ENCODE results near the gene SLC52A1. TPM values are rescaled to one million over a fixed set of nuclear protein-coding genes. Genes with fewer than 3 reads are reported as not detected.

The SLC52A1 gene
- total RNA-seq, 2 donors from 2014 or later, result not detected

DNA sequence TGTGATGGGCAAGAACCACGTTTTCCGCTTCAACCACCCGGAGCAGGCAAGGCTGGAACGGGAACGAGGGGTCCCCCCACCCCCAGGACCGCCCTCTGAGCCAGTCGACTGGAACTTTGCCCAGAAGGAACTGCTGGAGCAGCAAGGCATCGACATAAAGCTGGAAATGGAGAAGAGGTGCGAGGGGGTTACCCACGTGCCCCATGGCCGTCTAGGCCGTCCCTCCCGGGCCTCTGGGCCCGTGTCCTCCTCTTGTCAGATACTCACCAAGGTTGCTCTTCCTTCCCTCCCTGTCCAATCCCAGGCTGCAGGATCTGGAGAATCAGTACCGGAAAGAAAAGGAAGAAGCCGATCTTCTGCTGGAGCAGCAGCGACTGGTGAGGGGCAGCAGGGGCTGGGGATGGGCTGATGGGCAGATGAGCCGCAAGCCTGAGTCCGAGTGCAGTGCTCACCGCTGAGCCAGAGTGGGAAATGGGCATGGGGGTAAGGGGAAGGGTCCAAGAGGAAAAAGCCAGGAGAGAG lies 14.7 kb downstream of the SLC52A1 start:
- peaks cover 89% of the 10 kb centered on the region for H3K36me3 ChIP-seq
- H3K4me3 ChIP-seq, result no peak overlapping the region
- H3K27ac ChIP-seq, result no peak overlapping the region
- no peak for DNase-seq (ENCODE audit: low spot score)
- TF ChIP-seq CTCF (IDR thresholded peaks at IDR 0.05), result no peak
- H3K9me3 ChIP-seq, result no peaks in the 10 kb centered on the region
- no peaks in the 10 kb centered on the region for H3K27me3 ChIP-seq
- H3K4me1 ChIP-seq, result no peaks in the 10 kb centered on the region

DNA sequence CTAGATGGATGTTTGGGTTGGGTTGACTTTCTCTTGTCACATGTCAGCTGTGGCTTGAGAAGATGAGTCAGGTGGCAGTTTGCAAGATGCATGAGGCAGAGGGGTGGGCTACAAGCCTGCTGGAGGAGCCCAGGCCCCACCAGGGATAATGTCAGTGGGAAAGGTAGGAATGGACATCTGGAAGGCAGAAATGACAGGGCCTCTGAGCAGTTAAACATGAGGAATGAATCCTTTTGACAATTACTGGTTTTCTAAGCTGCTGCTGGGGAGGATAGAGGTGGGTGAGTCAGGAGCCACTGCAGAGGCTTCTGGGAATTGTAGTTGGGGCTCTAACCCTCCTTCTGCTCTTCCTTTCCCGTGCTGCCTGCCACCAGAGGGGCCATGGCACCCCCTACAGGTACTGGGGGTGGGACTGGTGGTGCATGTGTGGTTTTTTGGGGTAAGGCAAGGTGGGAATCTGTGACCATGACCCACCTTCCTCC lies 15.7 kb downstream of the SLC52A1 start:
- Histone ChIP-seq H3K27ac (no peak overlapping the region), H3K4me1 (no peaks in the 10 kb centered on the region), H3K4me3 (no peak overlapping the region), H3K36me3 (peaks cover 96% of the 10 kb centered on the region), H3K27me3 (no peaks in the 10 kb centered on the region), H3K9me3 (no peaks in the 10 kb centered on the region)
- TF ChIP-seq CTCF (IDR thresholded peaks at IDR 0.05), result no peak
- no peak for DNase-seq (ENCODE audit: low spot score)

DNA sequence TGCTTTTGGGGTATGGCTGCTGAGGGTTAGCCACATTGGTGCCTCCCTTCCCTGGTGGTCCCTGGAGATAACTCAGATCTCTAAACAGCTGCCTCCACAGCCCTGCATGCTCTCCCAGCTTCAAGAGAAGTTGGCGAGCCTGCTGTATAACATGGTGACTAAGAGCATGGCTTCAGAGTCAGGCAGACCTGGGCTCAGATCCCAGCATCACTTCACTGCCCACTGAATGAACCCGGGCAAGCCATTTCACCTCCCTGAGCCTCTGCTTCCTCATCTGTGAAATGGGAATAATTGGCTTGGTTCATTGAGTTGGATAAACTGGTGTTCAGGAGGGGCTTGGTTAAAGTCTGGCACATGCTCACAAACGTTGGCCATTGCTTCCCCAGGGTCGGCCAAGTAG lies 20.9 kb downstream of the SLC52A1 start:
- DNase-seq (ENCODE audit: low spot score), result no peak
- H3K27me3 ChIP-seq, result no peaks in the 10 kb centered on the region
- TF ChIP-seq CTCF (IDR thresholded peaks at IDR 0.05), result no peak
- H3K4me3 ChIP-seq, result no peak overlapping the region
- H3K27ac ChIP-seq, result no peak overlapping the region
- H3K9me3 ChIP-seq, result no peaks in the 10 kb centered on the region
- H3K36me3 ChIP-seq, result peaks cover 86% of the 10 kb centered on the region
- H3K4me1 ChIP-seq, result no peaks in the 10 kb centered on the region

DNA sequence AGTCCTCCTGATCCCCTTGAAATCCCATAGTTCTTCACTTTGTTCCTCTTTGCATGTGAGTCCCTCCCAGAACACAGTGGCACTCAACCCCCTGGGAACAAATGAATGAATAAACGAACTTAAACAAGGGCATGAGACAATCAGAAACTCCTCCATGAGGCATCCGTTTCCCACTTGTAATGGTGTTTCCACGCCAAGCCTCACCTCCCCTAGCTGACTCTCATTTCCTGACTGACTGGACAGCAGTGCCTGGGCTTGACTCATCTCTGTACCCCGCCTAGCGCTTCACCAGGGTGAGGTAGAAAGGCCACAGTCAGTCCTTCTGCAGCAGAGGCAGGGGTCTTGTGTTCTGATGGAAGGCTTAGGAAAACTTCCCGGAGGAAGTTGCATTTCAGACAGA lies 23.3 kb downstream of the SLC52A1 start:
- no peak overlapping the region for H3K4me3 ChIP-seq
- H3K27ac ChIP-seq, result no peak overlapping the region
- no peaks in the 10 kb centered on the region for H3K27me3 ChIP-seq
- peaks cover 88% of the 10 kb centered on the region for H3K36me3 ChIP-seq
- no peaks in the 10 kb centered on the region for H3K9me3 ChIP-seq
- TF ChIP-seq CTCF (IDR thresholded peaks at IDR 0.05), result no peak
- H3K4me1 ChIP-seq, result no peaks in the 10 kb centered on the region
- no peak for DNase-seq (ENCODE audit: low spot score)

DNA sequence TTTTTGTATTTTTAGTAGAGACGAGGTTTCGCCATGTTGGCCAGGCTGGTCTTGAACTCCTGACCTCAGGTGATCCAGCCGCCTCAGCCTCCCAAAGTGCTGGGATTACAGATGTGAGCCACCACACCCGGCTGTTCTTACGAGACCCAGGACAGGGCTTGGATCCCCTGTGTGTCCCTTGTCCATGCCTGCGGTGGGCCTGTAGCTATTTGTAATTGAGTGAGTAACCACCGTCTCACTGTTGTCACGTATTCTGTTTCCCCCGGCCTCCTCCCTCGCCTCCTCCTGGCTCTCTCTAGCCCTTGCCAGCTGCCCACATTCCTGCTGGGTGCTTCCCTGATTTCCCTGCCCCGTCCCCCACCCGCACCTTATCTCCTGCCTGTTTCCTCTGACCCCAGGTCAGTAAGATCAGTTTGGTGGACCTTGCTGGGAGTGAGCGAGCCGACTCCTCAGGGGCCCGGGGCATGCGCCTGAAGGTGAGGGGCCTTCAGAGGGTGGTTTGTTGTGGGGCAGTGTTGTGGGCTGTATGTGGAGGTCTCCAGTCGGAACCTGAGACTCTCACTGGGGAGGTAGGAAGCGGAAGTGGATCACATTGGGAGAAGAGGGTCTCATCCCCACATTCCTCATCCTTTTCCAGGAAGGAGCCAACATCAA lies 31.9 kb downstream of the SLC52A1 start:
- Histone ChIP-seq H3K36me3 (peaks cover 76% of the 10 kb centered on the region), H3K4me3 (no peak overlapping the region), H3K9me3 (no peaks in the 10 kb centered on the region), H3K27me3 (no peaks in the 10 kb centered on the region), H3K27ac (no peak overlapping the region), H3K4me1 (peaks cover 0 to 31% of the 10 kb centered on the region in 2 donors)
- no peak for DNase-seq (ENCODE audit: low spot score)
- no peak for TF ChIP-seq CTCF (IDR thresholded peaks at IDR 0.05)
